Panc1 (cell line): ENCODE measurements around the gene PICALM. TPM values are rescaled to one million over a fixed set of nuclear protein-coding genes. Genes with fewer than 3 reads are reported as not detected.

Experiments used
- ATAC-seq: fragments of 200-7000 bp; cut with Tn5 transposase; 2 replicates; pipeline ENCODE4 v1.9.1; 2020; ENCODE audit warnings: mild to moderate bottlenecking, moderate library complexity
- BruUV-seq: library from RNA; stranded (reverse); fragments of 400-500 nt; replicated peaks from 2 replicates; lab custom pipeline; 2021; lab: Mats Ljungman, UMichigan
- CTCF ChIA-PET: fragments of 300-600 bp; sonication (Branson Sonifier 250); formaldehyde crosslinking; loops from one replicate; lab custom pipeline; 2022; ENCODE audit warnings: antibody characterized with exemption; lab: Charles Lee
- POLR2A ChIA-PET: fragments of 300-600 bp; sonication (Branson Sonifier 250); formaldehyde crosslinking; loops from one replicate; lab custom pipeline; 2022; ENCODE audit warnings: antibody characterized with exemption; lab: Charles Lee
- DNase-seq: peaks from one replicate; pipeline ENCODE4 v3.0.0-alpha.2; 2010; ENCODE audit warnings: low read depth, low spot score
- H3K27ac ChIP-seq: 2 replicates; pipeline ENCODE4 v1.5.1; 2011; ENCODE audit warnings: mild to moderate bottlenecking, low read length, inconsistent platforms
- H3K27me3 ChIP-seq: fragments of 200-500 bp; sonication (Bioruptor generic); 2 replicates; pipeline ENCODE4 v1.6.0; 2014; ENCODE audit warnings: low read length, inconsistent platforms; ENCODE audit not compliant: control insufficient read depth, insufficient read depth
- H3K36me3 ChIP-seq: fragments of 200-500 bp; sonication (Bioruptor generic); 2 replicates; pipeline ENCODE4 v1.5.1; 2014; ENCODE audit warnings: inconsistent platforms, mild to moderate bottlenecking, low read length, moderate library complexity; ENCODE audit not compliant: control insufficient read depth, insufficient read depth
- H3K4me1 ChIP-seq: 2 replicates; pipeline ENCODE4 v1.5.1; 2011; ENCODE audit warnings: inconsistent platforms, mild to moderate bottlenecking, low read length, moderate library complexity; ENCODE audit not compliant: control insufficient read depth, insufficient read depth
- H3K4me3 ChIP-seq, 2 experiments: 2 replicates each; pipeline ENCODE4 v1.5.1; 2011 to 2012; ENCODE audit warnings: low read depth in 2 of 2, low read length in 2 of 2, mild to moderate bottlenecking in 2 of 2, inconsistent platforms in 1 of 2, moderate library complexity in 1 of 2
- H3K9me3 ChIP-seq: fragments of 200-500 bp; sonication (Bioruptor generic); 2 replicates; pipeline ENCODE4 v1.5.1; 2014; ENCODE audit warnings: low read depth, mild to moderate bottlenecking, inconsistent platforms, low read length, moderate library complexity; ENCODE audit not compliant: control insufficient read depth, insufficient read depth
- POLR2AphosphoS5 ChIP-seq: IDR thresholded peaks from 2 replicates; pipeline ENCODE4 v1.6.1; 2012; ENCODE audit warnings: mild to moderate bottlenecking, low read depth, low read length, moderate library complexity
- SIN3A ChIP-seq: IDR thresholded peaks from 2 replicates; pipeline ENCODE4 v1.6.1; 2012; ENCODE audit warnings: low read depth, mild to moderate bottlenecking, low read length, moderate library complexity, borderline replicate concordance; ENCODE audit not compliant: insufficient read depth
- TCF7L2 ChIP-seq: IDR thresholded peaks from 2 replicates; pipeline ENCODE4 v1.6.1; 2011; ENCODE audit warnings: mild to moderate bottlenecking, low read depth, low read length, inconsistent platforms
- in situ Hi-C: cut with HindIII; loops from 2 replicates; pipeline ENCODE4 v1.10.0; 2016; ENCODE audit warnings: low sequenced_read_pairs, low pct_unique_long_range_greater_than_20kb
- intact Hi-C: fragments of 100-400 bp; cut with micrococcal nuclease; formaldehyde crosslinking; loops from one replicate; pipeline ENCODE4 v1.10.0; 2022; ENCODE audit not compliant: unreplicated experiment
- total RNA-seq: library from RNA; stranded (reverse); gene quantifications from one replicate; pipeline ENCODE4 v1.2.1, GENCODE V29; 2021; ENCODE audit not compliant: unreplicated experiment
- TF ChIP-seq, protein P1 (sequence below): fragments of 450-650 bp; IDR thresholded peaks from 2 replicates; pipeline ENCODE4 v1.5.1; 2017; ENCODE audit warnings: mild to moderate bottlenecking
- TF ChIP-seq, protein P2 (sequence below), 2 experiments: IDR thresholded peaks; 2 replicates each; pipeline ENCODE4 v1.6.1; 2011 to 2012; ENCODE audit warnings: low read depth in 2 of 2, control low read depth in 1 of 2, low read length in 1 of 2, mild to moderate bottlenecking in 1 of 2, moderate library complexity in 1 of 2; ENCODE audit not compliant: insufficient read depth in 1 of 2

The PICALM gene
- total RNA-seq, 1 experiment from 2014 or later, result 153 TPM

DNA sequence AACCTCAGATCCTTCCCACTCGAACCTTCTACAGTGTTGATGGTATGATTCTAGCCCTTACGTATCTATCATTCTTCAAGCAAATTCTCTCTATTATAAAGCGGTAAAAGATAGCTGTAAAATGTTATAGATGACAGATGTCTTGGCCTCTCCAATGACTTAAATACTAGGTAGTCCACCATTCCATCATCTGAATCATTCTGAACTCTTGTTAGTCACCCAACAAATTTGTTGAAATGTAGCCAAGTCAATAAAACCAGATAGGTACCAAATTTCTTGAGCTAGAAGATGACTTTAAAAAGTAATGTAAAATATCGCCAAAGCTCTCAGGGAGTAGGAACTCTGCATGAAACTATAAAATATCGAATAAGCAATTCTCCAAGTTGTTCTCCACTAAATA, 32.6 kb upstream of the PICALM start:
- no peak overlapping the region; the same call in 1 of the 2 replicates for H3K27ac ChIP-seq

DNA sequence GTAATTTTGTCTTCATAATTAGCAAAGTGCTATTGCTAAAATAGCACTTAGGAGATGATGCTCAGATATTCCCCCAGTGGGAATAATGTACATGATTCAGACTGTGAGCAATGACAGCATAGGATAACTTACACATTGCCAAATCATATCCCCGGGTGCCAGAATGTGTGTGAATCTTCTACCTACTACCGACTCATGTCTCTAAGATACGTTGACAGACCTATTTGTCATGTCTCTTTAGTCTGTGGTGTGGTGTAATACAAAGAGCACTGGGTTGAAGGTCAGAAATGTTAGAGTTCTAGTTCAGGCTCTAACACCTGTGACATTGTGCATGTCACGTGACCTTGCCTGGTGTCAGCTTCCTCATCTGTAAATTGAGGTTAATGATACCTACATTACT, 31.0 kb upstream of the PICALM start:
- ChIA-PET CTCF (no interaction called here), POLR2A (no interaction called here)
- Histone ChIP-seq H3K36me3 (no peaks in the 10 kb centered on the region), H3K4me3 (no peak overlapping the region), H3K27ac (no peak overlapping the region), H3K4me1 (peaks cover 12% of the 10 kb centered on the region; the same call in 1 of the 2 replicates), H3K9me3 (no peaks in the 10 kb centered on the region), H3K27me3 (no peaks in the 10 kb centered on the region)
- no TSS peak for BruUV-seq
- DNase-seq (peak; percentile 30), ATAC-seq (peak; percentile 45)
- intact Hi-C loops (no loop called here), in situ Hi-C loops (no loop called here)
- TF ChIP-seq POLR2AphosphoS5, result no peak
- TF ChIP-seq, protein P1, sequence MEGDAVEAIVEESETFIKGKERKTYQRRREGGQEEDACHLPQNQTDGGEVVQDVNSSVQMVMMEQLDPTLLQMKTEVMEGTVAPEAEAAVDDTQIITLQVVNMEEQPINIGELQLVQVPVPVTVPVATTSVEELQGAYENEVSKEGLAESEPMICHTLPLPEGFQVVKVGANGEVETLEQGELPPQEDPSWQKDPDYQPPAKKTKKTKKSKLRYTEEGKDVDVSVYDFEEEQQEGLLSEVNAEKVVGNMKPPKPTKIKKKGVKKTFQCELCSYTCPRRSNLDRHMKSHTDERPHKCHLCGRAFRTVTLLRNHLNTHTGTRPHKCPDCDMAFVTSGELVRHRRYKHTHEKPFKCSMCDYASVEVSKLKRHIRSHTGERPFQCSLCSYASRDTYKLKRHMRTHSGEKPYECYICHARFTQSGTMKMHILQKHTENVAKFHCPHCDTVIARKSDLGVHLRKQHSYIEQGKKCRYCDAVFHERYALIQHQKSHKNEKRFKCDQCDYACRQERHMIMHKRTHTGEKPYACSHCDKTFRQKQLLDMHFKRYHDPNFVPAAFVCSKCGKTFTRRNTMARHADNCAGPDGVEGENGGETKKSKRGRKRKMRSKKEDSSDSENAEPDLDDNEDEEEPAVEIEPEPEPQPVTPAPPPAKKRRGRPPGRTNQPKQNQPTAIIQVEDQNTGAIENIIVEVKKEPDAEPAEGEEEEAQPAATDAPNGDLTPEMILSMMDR, result no peak
- no peak for TF ChIP-seq TCF7L2
- TF ChIP-seq SIN3A, result no peak
- TF ChIP-seq, protein P2, sequence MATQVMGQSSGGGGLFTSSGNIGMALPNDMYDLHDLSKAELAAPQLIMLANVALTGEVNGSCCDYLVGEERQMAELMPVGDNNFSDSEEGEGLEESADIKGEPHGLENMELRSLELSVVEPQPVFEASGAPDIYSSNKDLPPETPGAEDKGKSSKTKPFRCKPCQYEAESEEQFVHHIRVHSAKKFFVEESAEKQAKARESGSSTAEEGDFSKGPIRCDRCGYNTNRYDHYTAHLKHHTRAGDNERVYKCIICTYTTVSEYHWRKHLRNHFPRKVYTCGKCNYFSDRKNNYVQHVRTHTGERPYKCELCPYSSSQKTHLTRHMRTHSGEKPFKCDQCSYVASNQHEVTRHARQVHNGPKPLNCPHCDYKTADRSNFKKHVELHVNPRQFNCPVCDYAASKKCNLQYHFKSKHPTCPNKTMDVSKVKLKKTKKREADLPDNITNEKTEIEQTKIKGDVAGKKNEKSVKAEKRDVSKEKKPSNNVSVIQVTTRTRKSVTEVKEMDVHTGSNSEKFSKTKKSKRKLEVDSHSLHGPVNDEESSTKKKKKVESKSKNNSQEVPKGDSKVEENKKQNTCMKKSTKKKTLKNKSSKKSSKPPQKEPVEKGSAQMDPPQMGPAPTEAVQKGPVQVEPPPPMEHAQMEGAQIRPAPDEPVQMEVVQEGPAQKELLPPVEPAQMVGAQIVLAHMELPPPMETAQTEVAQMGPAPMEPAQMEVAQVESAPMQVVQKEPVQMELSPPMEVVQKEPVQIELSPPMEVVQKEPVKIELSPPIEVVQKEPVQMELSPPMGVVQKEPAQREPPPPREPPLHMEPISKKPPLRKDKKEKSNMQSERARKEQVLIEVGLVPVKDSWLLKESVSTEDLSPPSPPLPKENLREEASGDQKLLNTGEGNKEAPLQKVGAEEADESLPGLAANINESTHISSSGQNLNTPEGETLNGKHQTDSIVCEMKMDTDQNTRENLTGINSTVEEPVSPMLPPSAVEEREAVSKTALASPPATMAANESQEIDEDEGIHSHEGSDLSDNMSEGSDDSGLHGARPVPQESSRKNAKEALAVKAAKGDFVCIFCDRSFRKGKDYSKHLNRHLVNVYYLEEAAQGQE (IDR thresholded peaks at IDR 0.05; ENCODE audit: insufficient read depth in 1 of 2, low read depth in 2 of 2, low read length in 1 of 2), result no peak

More for the DNA sequence above, 32.6 kb upstream of the PICALM start:
- DNase-seq (peak; percentile 69), ATAC-seq (peak; percentile 66)
- Histone ChIP-seq H3K36me3 (no peaks in the 10 kb centered on the region), H3K9me3 (no peaks in the 10 kb centered on the region), H3K4me3 (no peak overlapping the region), H3K4me1 (peaks cover 12% of the 10 kb centered on the region; the same call in 1 of the 2 replicates), H3K27me3 (no peaks in the 10 kb centered on the region)
- no TSS peak for BruUV-seq
- CTCF ChIA-PET, result no interaction called here
- intact Hi-C loops (no loop called here), in situ Hi-C loops (no loop called here)
- no peak for TF ChIP-seq SIN3A
- TF ChIP-seq, protein P2 (IDR thresholded peaks at IDR 0.05; ENCODE audit: insufficient read depth in 1 of 2, low read depth in 2 of 2, low read length in 1 of 2), result no peak
- TF ChIP-seq, protein P1, result no peak
- no peak for TF ChIP-seq TCF7L2
- TF ChIP-seq POLR2AphosphoS5, result no peak
- POLR2A ChIA-PET, result interaction anchor here (0.5 kb wide), 1 partner anchor 16 kb away, joined by 3 read pairs; no protein-coding TSS in a partner anchor
